Glutamatergic neuron (in vitro differentiated cells): ENCODE measurements around the gene STON2. TPM values are rescaled to one million over a fixed set of nuclear protein-coding genes. Genes with fewer than 3 reads are reported as not detected.

ENCODE experiments used
- DNase-seq: peaks from one replicate; pipeline ENCODE4 v3.0.0; 2022
- H3K27ac Mint-ChIP-seq: one replicate; pipeline ENCODE4 v1.8.0; 2020; ENCODE audit warnings: mild to moderate bottlenecking, mixed read lengths, inconsistent platforms; ENCODE audit not compliant: unreplicated experiment
- H3K27me3 Mint-ChIP-seq: one replicate; pipeline ENCODE4 v1.8.0; 2020; ENCODE audit warnings: mild to moderate bottlenecking, moderate library complexity, mixed read lengths, inconsistent platforms; ENCODE audit not compliant: unreplicated experiment
- H3K36me3 Mint-ChIP-seq: one replicate; pipeline ENCODE4 v1.8.0; 2020; ENCODE audit warnings: mild to moderate bottlenecking, mixed read lengths, inconsistent platforms; ENCODE audit not compliant: unreplicated experiment
- H3K4me1 Mint-ChIP-seq: one replicate; pipeline ENCODE4 v1.8.0; 2020; ENCODE audit warnings: mild to moderate bottlenecking, low read depth, mixed read lengths, inconsistent platforms; ENCODE audit not compliant: unreplicated experiment
- H3K4me3 Mint-ChIP-seq: one replicate; pipeline ENCODE4 v1.8.0; 2020; ENCODE audit warnings: mild to moderate bottlenecking, mixed read lengths, inconsistent platforms; ENCODE audit not compliant: unreplicated experiment
- H3K9me3 Mint-ChIP-seq: one replicate; pipeline ENCODE4 v1.8.0; 2020; ENCODE audit warnings: mild to moderate bottlenecking, moderate library complexity, mixed read lengths, inconsistent platforms; ENCODE audit not compliant: unreplicated experiment
- CTCF ChIP-seq: fragments of 200-600 bp; sonication (generic); IDR thresholded peaks from one replicate; pipeline ENCODE4 v1.5.0; 2021; ENCODE audit not compliant: partially characterized antibody, unreplicated experiment
- total RNA-seq: library from RNA; stranded (reverse); fragmentation: NEBNext Ultra II Directional; extraction: Animal tissue kit (Norgen Biotek cat#: 25700); gene quantifications from one replicate; pipeline ENCODE4 v1.2.1, GENCODE V29; 2021; ENCODE audit not compliant: unreplicated experiment

STON2 gene
- total RNA-seq, 1 donor from 2014 or later: 278 TPM

- peaks cover 8% of the 10 kb centered on the region for H3K36me3 Mint-ChIP-seq
- peaks cover 4% of the 10 kb centered on the region for H3K4me1 Mint-ChIP-seq
- H3K4me3 Mint-ChIP-seq: no peak overlapping the region
- TF ChIP-seq CTCF: no peak
- H3K27me3 Mint-ChIP-seq: no peaks in the 10 kb centered on the region
- H3K27ac Mint-ChIP-seq: no peak overlapping the region
- DNase-seq: no peak
- no peaks in the 10 kb centered on the region for H3K9me3 Mint-ChIP-seq
Measured at GRCh38 chr14:81406863-81407262, 6.7 kb upstream of the STON2 start.

- H3K36me3 Mint-ChIP-seq: peaks cover 8% of the 10 kb centered on the region
- no peaks in the 10 kb centered on the region for H3K9me3 Mint-ChIP-seq
- no peak for TF ChIP-seq CTCF
- no peak overlapping the region for H3K4me3 Mint-ChIP-seq
- peaks cover 7% of the 10 kb centered on the region for H3K4me1 Mint-ChIP-seq
- H3K27ac Mint-ChIP-seq: no peak overlapping the region
- no peaks in the 10 kb centered on the region for H3K27me3 Mint-ChIP-seq
- DNase-seq: no peak
Measured at GRCh38 chr14:81402123-81402495, 2.0 kb upstream of the STON2 start.

GRCh38 chr14:81401420-81402122 lies 1.4 kb upstream of the STON2 start:
- Mint-ChIP-seq H3K27me3 (no peaks in the 10 kb centered on the region), H3K4me1 (peaks cover 5% of the 10 kb centered on the region), H3K27ac (no peak overlapping the region), H3K36me3 (peaks cover 3% of the 10 kb centered on the region), H3K9me3 (no peaks in the 10 kb centered on the region), H3K4me3 (no peak overlapping the region)
- no peak for TF ChIP-seq CTCF
- DNase-seq: no peak

GRCh38 chr14:81400852-81401251 lies 728 bp upstream of the STON2 start:
- H3K27ac Mint-ChIP-seq: no peak overlapping the region
- H3K9me3 Mint-ChIP-seq: no peaks in the 10 kb centered on the region
- TF ChIP-seq CTCF: no peak
- DNase-seq: no peak
- H3K27me3 Mint-ChIP-seq: no peaks in the 10 kb centered on the region
- H3K4me1 Mint-ChIP-seq: peaks cover 3% of the 10 kb centered on the region
- no peak overlapping the region for H3K4me3 Mint-ChIP-seq
- H3K36me3 Mint-ChIP-seq: no peaks in the 10 kb centered on the region

- Mint-ChIP-seq H3K4me3 (no peak overlapping the region), H3K27ac (no peak overlapping the region), H3K36me3 (no peaks in the 10 kb centered on the region), H3K27me3 (no peaks in the 10 kb centered on the region), H3K4me1 (peaks cover 3% of the 10 kb centered on the region), H3K9me3 (no peaks in the 10 kb centered on the region)
- DNase-seq: no peak
- TF ChIP-seq CTCF: no peak
Measured at GRCh38 chr14:81398196-81398891, 1.8 kb downstream of the STON2 start.
